ENCODE data around the gene RUNX1. TPM values are rescaled to one million over a fixed set of nuclear protein-coding genes. Genes with fewer than 3 reads are reported as not detected.

RUNX1 gene
- polyA plus RNA-seq, 1 experiment, result 20.9 TPM

DNA sequence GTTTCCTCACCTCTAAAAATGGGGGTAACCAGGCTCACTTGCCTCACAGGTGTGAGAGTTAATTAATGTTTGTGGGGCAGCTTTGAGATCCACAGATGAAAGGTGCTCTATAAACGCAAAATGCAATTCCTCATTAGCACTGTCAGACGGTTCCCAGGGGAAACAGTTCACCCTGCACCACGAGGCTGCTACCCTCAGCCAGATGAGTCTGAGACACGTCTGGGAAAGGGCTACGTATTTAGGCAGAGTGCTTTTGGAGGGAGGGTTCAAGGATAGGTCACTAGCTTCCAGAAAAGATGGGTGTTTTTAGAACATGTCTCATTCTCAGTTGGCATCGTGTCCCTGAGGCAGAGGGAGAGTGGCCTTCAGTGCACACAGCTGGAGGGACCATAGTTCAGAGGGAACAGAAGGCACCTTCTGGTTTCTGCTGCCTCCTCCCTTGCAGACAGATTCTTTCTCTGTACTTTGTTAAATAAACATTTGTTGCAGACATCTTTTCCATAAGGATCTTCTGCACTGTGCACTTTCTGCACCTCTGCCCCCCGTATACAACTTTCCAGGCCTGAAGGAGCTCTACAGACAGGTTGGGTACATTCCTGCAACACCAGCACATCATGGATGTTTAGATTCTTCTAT is 240.4 kb downstream of the RUNX1 start:
- H3K27ac ChIP-seq (ENCODE audit: low read depth, low read length), result peak overlapping the region; percentile 100
- no peak overlapping the region; the same call in 1 of the 2 replicates for H3K4me3 ChIP-seq (ENCODE audit: low read depth, low read length)
- no peaks in the 10 kb centered on the region for H3K27me3 ChIP-seq (ENCODE audit: control insufficient read depth, insufficient read depth, low read length)
- peak; percentile 26 for DNase-seq (ENCODE audit: low read depth, low spot score)
- TF ChIP-seq, protein P1, sequence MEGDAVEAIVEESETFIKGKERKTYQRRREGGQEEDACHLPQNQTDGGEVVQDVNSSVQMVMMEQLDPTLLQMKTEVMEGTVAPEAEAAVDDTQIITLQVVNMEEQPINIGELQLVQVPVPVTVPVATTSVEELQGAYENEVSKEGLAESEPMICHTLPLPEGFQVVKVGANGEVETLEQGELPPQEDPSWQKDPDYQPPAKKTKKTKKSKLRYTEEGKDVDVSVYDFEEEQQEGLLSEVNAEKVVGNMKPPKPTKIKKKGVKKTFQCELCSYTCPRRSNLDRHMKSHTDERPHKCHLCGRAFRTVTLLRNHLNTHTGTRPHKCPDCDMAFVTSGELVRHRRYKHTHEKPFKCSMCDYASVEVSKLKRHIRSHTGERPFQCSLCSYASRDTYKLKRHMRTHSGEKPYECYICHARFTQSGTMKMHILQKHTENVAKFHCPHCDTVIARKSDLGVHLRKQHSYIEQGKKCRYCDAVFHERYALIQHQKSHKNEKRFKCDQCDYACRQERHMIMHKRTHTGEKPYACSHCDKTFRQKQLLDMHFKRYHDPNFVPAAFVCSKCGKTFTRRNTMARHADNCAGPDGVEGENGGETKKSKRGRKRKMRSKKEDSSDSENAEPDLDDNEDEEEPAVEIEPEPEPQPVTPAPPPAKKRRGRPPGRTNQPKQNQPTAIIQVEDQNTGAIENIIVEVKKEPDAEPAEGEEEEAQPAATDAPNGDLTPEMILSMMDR (IDR thresholded peaks at IDR 0.05; ENCODE audit: low read depth, low read length), result no peak
- peaks cover 2% of the 10 kb centered on the region; the same call in 1 of the 2 replicates for H3K9me3 ChIP-seq (ENCODE audit: control insufficient read depth, insufficient read depth, low read length)
- ChIA-PET CTCF (no interaction called here), POLR2A (interaction anchor here (0.7 to 2.0 kb wide), 5 partner anchors 28 to 274 kb away, joined by 3 to 11 read pairs (median 4); no protein-coding TSS in a partner anchor)

DNA sequence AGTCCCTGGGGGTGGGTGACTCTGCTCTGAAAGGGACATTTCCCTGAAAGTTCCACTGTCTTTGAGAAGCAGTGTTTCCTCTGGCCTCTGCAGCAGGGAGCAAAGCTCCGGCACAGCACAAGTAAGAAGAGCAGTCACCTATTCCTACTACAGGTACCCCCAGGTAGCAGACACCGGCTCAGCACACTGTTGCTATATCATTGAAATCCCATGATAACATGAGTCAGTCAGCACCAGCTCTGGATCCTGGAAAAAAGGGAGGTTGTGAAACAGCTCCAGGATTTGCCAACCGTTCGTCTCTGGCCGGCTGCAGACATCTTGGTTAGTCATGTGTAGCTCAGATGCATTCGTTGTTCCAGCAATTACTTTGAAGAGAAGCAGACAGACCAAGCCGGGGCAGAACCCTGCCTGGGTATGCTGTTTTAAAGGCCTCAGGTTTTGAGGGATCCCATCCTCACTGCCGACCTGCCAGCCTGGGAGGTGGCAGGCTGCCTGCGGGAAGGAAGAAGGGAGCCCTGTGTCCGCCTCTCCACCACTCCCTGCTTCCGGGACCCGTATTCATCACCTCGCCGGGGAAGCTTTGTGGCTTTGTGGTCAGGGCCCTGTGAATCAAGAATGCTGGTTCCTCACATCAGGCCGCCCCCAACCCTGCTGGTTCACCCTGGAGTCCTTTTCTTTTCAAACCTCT is 241.1 kb downstream of the RUNX1 start:
- Histone ChIP-seq H3K4me3 (ENCODE audit: low read depth, low read length) (no peak overlapping the region), H3K27me3 (ENCODE audit: control insufficient read depth, insufficient read depth, low read length) (no peaks in the 10 kb centered on the region), H3K27ac (ENCODE audit: low read depth, low read length) (peak overlapping the region; percentile 100), H3K9me3 (ENCODE audit: control insufficient read depth, insufficient read depth, low read length) (peaks cover 2% of the 10 kb centered on the region; the same call in 1 of the 2 replicates)
- ChIA-PET CTCF (interaction anchor here (1.8 kb wide), 1 partner anchor 63 kb away, joined by 8 read pairs; no protein-coding TSS in a partner anchor), POLR2A (interaction anchor here (0.7 to 2.0 kb wide), 8 partner anchors 12 to 275 kb away, joined by 3 to 11 read pairs (median 4); no protein-coding TSS in a partner anchor)
- peak; percentile 82 for DNase-seq (ENCODE audit: low read depth, low spot score)
- TF ChIP-seq, protein P1 (IDR thresholded peaks at IDR 0.05; ENCODE audit: low read depth, low read length), result no peak

DNA sequence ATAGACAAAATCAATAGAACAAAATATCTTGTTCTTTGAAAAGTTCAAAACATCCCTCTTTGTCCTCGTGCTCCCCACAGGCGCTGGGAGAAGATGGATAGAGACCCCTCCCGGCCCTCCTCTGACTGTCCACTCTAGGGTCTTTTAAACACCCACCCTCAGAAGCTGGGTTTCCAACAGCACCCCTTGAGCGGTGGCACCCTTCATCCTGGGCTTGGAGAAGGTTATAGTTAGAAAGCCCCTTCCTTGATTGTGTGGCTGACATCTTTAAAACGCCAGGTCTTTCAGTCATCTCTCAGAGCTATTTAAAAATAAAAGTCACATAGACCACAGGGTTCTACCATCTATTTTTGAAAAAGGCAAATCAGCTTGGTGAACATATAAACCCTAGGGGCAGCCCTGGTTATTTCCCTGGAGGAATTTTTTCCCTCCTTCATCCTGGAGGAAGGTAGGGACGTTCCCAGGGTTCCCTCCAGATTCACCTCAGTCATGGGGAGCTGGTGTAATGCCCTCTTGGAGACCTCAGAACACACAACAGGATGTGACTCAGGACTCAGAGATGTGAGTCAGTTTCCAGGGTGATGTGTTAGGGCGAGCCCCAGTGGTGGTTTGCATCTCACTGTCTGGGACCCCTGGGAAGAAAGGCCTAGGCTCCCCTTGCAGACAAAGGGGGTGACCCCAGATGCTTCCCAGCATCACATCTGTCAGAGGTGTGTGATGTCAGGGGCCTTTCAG is 241.8 kb downstream of the RUNX1 start:
- TF ChIP-seq, protein P1 (IDR thresholded peaks at IDR 0.05; ENCODE audit: low read depth, low read length), result no peak
- Histone ChIP-seq H3K27me3 (ENCODE audit: control insufficient read depth, insufficient read depth, low read length) (no peaks in the 10 kb centered on the region), H3K9me3 (ENCODE audit: control insufficient read depth, insufficient read depth, low read length) (peaks cover 2% of the 10 kb centered on the region; the same call in 1 of the 2 replicates), H3K27ac (ENCODE audit: low read depth, low read length) (peak overlapping the region; percentile 100), H3K4me3 (ENCODE audit: low read depth, low read length) (no peak overlapping the region)
- POLR2A ChIA-PET, result interaction anchor here (0.6 to 2.0 kb wide), 8 partner anchors 11 to 1113 kb away, joined by 3 to 11 read pairs (median 4); no protein-coding TSS in a partner anchor
- DNase-seq (ENCODE audit: low read depth, low spot score), result peak; percentile 81
- CTCF ChIA-PET, result interaction anchor here (1.8 kb wide), 1 partner anchor 62 kb away, joined by 8 read pairs; no protein-coding TSS in a partner anchor

DNA sequence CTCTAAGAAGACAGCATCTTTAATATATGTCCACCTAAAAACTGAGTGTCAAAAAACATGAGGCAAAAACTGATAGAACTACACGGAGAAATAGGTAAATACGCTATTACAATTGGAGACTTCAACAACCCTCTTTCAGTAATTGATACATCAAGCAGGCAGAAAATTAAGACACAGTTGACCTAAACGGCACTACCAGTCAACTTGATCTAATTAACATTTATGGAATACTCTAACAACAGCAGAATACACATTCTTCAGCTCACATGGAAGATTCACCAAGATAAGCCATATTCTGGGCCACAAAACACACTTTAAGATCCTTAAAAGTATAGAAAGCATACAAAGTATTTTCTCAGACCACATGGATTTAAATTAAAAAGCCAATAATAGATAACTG is 242.7 kb downstream of the RUNX1 start:
- TF ChIP-seq, protein P1 (IDR thresholded peaks at IDR 0.05; ENCODE audit: low read depth, low read length), result no peak
- Histone ChIP-seq H3K27me3 (ENCODE audit: control insufficient read depth, insufficient read depth, low read length) (no peaks in the 10 kb centered on the region), H3K4me3 (ENCODE audit: low read depth, low read length) (no peak overlapping the region), H3K27ac (ENCODE audit: low read depth, low read length) (no peak overlapping the region), H3K9me3 (ENCODE audit: control insufficient read depth, insufficient read depth, low read length) (peaks cover 2% of the 10 kb centered on the region; the same call in 1 of the 2 replicates)
- no peak for DNase-seq (ENCODE audit: low read depth, low spot score)
- ChIA-PET CTCF (interaction anchor here (1.8 kb wide), 1 partner anchor 61 kb away, joined by 8 read pairs; no protein-coding TSS in a partner anchor), POLR2A (no interaction called here)

Measured in AG04450 (cell line).